Activated naive CD4-positive, alpha-beta T cell (primary cell): ENCODE results near the gene ABCA7.
A peak's percentile ranks its signal among the peaks of the same experiment; 100 is the strongest.
"Not testable (repeated sequence)": the region's sequence is repeated elsewhere in the genome, so short reads cannot be mapped to it uniquely, and the experiment has no call there.

Experiments used
- DNase-seq, 4 experiments: peaks; one replicate each; lab custom pipeline; 2025; lab: John Stamatoyannopoulos, UW

Gene ABCA7

GRCh38 chr19:1016647-1017114 lies 23.2 kb upstream of the ABCA7 start:
- no peak for DNase-seq

GRCh38 chr19:1017115-1017905 lies 22.6 kb upstream of the ABCA7 start:
- no peak for DNase-seq

- DNase-seq, result no peak
Measured at GRCh38 chr19:1017906-1018305, 22.0 kb upstream of the ABCA7 start.

- DNase-seq, result no peak
Measured at GRCh38 chr19:1018393-1018792, 21.5 kb upstream of the ABCA7 start.

GRCh38 chr19:1018932-1019615 lies 20.8 kb upstream of the ABCA7 start:
- DNase-seq, result no peak

- DNase-seq, result no peak
Measured at GRCh38 chr19:1019616-1019961, 20.3 kb upstream of the ABCA7 start.

GRCh38 chr19:1019980-1020867 lies 19.7 kb upstream of the ABCA7 start:
- no peak for DNase-seq

- peak; percentile 91 to 98 (median 91) for DNase-seq
Measured at GRCh38 chr19:1020868-1021425, 19.0 kb upstream of the ABCA7 start, which contains the start of gene TMEM259. Gene TMEM259 (minus strand): TSS chr19:1021123. CDS start chr19:1020996, 127 bp downstream.

GRCh38 chr19:1023883-1024188 lies 16.1 kb upstream of the ABCA7 start:
- DNase-seq, result not testable (repeated sequence)

- not testable (repeated sequence) for DNase-seq
Measured at GRCh38 chr19:1025080-1025479, 14.8 kb upstream of the ABCA7 start.

GRCh38 chr19:1025960-1026782 lies 13.7 kb upstream of the ABCA7 start, which contains the start of gene CNN2:
Gene CNN2 (plus strand): TSS chr19:1026608. CDS start chr19:1026662, 54 bp downstream.
- DNase-seq, result peak in 3 of 4 experiments; percentile 14 to 51 (median 23)

- DNase-seq, result peak in 1 of 4 experiments; percentile 19
Measured at GRCh38 chr19:1026783-1027649, 12.9 kb upstream of the ABCA7 start.

GRCh38 chr19:1027650-1028061 lies 12.3 kb upstream of the ABCA7 start:
- DNase-seq, result no peak

GRCh38 chr19:1028062-1028926 lies 11.6 kb upstream of the ABCA7 start:
- peak in 2 of 4 experiments; percentile 36 to 63 for DNase-seq

- no peak for DNase-seq
Measured at GRCh38 chr19:1032264-1032867, 7.5 kb upstream of the ABCA7 start.

- no peak for DNase-seq
Measured at GRCh38 chr19:1035998-1036621, 3.8 kb upstream of the ABCA7 start.

GRCh38 chr19:1037621-1038064 lies 2.3 kb upstream of the ABCA7 start:
- no peak for DNase-seq
